HG03520 (cell line): ENCODE measurements around the gene CRKL.
"Not testable (repeated sequence)": the region's sequence is repeated elsewhere in the genome, so short reads cannot be mapped to it uniquely, and the experiment has no call there.

Source experiments
- ATAC-seq: cut with Tn5 transposase; IDR thresholded peaks from one replicate; pipeline ENCODE4 v1.9.1; 2021; ENCODE audit warnings: mild to moderate bottlenecking, moderate library complexity; ENCODE audit not compliant: unreplicated experiment

Gene CRKL, protein sequence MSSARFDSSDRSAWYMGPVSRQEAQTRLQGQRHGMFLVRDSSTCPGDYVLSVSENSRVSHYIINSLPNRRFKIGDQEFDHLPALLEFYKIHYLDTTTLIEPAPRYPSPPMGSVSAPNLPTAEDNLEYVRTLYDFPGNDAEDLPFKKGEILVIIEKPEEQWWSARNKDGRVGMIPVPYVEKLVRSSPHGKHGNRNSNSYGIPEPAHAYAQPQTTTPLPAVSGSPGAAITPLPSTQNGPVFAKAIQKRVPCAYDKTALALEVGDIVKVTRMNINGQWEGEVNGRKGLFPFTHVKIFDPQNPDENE

DNA sequence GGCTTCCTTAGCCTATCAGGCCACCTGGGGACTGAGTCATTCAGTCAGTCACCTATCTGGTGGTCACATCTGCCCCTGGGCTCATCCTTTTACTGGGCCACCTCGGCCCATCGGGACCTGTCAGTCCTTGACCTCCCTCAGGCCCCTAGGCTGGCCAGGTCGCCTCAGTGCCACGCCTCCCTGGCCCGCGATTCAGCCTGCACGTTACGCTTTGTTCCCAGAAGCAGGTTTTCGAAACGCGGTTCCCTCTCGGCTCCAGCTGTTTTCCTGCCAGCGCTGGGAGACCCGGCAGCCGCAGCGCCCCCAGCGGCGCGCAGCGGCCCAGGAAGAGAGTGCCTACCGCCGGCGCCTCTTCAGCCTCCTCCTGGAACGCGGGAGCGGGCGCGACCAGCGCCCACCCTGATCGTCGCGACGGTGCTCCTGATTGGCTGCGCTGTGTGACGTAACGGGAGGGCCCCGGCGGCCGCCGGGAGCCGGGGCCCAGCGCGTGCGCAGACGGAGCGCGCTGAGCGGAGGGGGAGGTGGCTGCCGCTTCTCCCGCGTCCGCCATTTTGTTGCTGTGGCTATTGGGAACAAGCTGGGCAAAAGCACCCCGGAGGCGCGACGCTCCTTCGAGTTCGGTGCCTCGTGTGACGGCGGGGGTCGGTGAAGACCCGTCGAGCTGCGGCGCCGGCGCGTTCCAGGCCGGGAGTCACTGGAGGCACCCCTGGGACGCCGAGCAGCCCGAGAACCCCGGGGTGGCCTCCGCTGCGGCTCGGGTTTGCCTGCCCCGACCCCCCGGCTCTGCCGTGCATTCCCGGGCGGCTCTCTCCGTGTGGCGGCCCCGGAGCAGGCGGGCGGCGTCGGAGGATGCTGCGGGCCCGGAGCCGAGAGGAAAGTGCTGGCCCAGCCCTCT lies at the start of gene CRKL:
Gene CRKL, plus strand, starts transcription at position 492 of the 895 bp plus-strand sequence. CDS start 528 bp downstream, outside the sequence.
- peak; percentile 91 for ATAC-seq

DNA sequence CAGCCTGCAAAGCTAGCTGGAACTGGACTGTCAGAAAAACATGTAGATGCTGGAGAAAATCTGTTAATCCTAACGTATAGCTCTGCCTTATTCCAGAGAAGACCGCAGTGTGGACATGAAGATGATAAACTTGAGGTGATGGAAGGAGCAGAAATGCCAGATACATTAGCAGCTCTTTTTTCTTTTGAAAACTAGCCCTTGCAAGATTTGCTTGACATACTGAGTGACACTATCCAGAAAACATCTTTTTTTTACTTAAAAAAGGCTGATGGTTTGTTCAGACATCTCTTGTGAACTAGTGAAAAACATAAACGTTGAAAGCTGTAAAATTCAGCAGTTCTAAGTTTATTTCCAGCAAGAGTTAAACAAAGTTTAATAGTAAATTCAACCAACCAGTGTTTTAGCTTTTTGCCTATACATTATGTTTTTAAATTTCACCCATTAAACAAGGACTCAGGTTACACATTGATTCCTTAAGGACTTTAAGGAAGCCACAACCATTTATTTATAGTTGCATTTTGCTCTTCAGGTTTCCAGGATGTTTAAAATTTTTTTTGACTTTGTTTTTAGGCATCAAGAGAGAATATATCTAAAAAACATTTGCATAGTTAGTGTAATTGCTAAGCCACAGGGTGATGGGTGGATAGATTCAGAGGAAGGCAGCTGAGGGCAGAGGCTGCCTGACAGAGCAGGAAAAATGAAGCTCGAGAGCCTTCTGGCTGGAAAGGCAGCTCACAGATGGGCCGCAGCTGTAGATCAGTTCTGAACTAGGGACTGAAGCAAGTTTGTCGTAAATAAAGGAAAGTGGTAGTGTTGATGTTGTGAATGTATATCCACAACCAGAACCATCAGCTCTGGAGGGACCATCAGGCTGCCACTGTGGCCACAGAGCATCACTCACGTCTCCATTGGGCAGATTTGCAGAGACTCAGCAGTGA lies 48.9 kb upstream of the CRKL start:
- ATAC-seq = no peak

DNA sequence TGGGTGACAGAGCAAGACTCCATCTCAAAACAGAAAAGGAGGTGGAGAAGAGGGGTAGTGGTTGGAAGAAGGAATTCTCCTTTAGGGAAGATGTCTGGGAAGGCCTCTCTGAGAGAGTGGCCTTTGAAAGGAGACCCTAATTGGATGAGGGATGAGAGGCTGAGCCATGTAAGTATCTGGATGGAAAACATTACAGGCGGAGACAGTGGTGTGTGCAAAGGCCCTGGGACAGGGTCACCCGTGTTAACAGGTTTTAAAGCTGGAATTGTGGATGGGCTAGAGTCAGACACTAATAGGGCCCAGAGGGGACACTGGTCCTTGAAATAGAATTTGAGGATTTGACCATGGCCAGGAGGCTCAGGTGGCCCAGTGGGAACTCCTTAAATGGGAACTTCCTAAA lies 48.0 kb upstream of the CRKL start:
- ATAC-seq = no peak

DNA sequence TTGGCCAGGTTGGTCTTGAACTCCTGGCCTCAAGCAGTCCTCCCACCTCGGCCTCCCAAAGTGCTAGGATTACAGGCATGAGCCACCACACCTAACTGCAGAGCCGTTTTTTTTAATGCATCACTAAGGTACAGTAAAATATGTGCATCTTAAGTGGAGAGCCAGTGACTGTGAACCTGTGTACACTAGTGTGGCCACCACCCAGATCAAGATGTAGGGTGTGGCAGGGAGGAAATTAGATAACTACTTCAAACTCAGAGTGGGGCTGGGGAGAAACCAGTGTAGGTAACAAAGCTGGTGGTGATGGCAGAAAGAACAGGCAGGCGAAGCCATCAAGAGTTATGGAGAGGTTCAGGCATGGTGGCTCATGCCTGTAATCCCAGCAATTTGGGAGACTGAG lies 44.0 kb upstream of the CRKL start:
- no peak for ATAC-seq

DNA sequence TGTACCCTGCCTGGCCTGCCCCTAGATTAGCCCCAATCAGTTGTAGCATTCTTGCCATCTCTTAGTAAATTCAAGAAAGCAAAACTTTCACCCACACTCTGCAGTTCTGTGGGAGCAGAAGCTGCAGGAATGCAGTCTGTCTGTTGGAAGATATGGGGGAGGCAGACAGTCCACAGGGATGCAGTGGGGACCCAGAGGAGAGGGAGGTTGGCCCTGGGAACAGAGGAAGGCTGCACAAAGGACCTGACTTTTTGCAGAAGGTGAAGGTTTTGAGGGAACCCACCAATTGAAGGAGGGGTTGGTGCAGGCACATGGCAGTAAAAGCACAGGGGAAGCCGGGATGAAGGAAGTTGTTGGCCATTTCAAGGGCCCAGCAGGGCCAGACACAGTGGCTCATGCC lies 41.9 kb upstream of the CRKL start:
- no peak for ATAC-seq

DNA sequence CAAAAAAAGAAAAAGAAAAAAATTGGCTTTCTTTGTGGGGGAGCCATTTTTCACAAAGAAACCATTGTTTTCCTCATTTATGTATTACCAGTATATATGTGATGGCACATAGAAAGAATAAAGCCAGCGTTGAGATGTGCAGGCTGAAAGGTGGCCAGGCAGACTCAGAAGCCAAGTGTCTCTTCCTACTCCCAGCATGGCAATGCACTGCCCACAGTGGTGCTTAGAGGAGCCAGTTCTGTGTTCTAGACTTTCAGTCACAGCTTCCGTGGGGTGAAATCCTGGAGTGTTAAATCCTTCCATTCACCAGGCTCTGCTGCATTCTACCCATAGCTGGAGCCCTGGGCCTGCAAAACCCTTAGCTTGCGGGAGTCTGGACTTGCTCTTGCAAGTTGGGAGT lies 39.5 kb upstream of the CRKL start:
- no peak for ATAC-seq

DNA sequence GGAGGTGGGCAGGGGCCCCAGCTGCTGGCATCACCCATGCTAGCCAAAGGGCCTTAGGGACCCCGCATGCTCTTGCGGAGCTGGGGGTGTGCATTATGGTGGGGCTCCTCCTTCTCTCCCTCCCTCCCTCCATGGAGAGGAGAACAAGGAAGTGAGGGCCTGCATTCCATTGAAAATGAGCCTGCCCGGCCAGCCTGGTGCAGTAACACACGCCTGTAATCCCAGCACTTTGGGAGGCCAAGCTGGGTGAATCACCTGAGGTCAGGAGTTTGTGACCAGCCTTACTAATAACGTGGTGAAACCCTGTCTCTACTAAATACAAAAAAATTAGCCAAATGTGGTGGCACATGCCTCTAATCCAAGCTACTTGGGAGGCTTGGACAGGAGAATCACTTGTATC lies 36.0 kb upstream of the CRKL start:
- ATAC-seq = no peak

DNA sequence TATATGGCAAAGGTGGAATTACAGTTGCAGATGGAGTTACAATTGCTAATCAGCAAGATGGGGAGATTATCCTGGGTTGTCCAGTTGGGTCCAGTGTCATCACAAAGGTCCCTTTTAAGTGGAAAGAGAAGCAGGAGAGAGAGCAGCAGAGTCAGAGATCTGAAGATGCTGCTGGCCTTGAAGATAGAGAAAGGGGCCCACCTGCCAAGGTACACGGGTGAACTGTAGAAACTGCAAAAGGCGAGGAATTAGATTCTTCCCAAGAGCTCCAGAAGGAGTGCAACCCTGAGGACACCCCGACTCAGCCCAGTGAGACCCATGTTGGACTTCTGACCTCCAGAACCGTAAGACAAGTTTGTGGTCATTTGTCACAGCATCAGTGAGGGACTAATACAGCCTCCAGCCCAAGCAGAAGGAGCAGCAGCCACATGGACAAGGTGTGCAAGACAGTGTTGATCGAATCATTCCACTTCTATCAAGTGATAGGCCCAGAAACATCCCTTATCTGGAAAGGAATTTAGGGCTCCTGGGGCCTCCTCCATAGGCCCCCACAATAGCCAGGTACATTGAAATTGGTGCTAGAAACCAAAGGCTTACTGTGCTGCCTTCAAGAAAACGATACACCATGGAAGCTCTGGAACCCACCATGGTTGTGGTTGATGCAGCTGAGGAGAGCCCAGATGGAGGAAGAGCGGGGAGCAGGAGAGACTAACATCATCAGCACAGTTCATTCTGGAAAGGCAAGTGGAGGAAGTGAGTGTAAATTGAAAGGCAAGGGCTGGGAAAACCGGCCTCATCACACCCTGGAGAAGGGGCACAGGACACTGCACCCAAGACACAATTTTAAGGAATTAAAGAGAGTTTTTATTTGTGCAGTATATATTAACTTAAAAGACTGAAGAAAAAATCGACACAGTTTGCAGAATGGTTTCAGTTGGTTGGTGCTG lies 35.1 kb upstream of the CRKL start:
- no peak for ATAC-seq

DNA sequence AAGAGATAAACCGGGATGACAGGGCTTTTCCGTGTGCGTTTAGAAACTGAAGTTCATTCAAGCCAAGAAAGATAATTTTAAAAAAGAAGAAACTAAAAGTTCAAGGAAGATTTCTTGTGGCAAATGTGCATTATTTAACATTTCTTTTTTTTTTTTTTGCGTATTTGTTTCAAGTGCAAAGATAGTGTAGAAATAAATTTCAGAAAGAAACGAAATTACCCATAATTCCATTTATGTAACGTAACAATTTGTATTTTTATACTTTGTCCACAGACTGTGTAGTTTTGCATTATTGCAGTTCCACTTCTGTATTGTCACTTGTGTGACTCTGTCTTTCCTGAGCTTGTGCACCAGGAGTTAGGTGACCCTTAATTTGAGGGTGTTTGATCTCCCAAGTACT lies 34.4 kb upstream of the CRKL start:
- no peak for ATAC-seq

DNA sequence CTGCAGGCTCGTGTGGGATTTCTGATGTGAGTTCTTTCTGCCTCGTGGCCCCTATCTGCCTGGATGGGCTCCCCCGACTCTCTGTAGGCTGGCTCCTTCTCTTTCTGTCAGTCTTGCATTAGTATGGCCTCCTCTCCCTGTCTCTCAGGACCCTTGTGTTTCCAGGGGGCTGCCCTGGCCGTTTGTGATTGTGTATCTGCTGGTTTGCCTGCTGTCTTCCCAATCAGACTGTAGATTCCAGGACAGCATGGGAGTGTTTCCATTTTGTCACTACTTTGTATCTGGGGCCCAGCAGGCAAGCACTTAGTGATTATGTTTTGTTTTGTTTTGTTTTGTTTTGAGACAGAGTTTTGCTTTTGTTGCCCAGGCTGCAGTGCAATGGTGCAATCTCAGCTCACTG lies 32.8 kb upstream of the CRKL start:
- no peak for ATAC-seq

DNA sequence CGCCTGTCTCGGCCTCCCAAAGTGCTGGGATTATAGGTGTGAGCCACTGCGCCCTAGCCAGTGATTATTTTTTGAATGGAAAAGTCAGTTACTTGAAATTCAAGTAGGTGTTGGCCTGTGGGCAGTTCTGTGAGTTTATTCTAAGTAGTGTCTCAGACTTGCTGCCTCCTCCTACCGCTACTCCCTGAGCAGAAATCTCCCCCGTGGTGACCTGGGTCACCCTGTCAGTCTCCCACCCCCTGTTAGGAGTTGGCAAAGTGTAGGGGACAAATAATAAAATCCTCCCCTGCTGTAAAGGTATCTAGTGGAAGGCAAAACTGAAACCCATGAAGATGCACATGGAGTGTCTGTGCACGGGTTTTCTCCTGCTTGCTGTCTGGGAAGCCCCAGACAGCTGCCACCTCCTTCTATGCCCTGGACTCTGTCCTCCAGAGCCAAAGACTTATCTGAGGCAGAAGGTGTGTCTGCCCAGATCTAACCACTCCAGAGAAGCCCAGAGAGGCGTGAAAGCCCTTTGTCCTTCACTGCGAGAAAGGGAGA lies 32.1 kb upstream of the CRKL start:
- no peak for ATAC-seq

DNA sequence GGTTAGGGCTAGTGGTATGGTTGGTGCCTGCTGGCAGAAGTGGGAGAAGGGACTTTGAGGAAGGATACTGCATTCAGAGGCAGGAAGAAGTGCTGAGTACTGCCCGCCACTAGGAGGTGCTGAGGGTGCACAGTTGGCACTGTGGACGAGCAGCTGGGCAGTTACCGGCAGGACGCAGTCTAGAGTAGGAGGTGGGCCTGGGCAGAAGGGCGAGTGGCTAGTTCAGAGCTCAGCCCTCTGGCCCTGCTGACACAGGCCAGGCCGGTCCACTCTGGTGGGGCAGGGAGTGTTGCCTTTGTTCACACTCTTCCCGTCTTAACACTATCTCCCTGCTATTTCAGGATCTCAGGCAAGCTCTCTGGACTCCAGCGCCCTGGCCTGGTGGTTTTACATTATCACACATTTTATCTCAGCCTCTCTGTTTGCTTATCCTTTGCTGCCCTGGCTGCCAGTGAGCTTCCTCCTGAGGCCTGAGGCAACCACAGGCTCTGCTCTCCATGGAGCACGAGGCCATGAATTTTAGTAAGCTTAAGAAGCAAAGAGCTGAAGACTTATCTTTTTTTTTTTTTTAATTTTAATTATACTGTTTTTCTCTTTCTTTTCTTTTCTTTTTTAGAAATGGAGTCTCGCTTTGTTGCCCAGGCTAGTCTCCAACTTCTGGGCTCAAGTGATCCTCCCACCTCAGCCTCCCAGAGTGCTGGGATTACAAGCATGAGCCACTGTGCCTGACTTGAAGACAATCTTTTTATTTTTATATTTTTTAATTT lies 31.5 kb upstream of the CRKL start:
- ATAC-seq = no peak

DNA sequence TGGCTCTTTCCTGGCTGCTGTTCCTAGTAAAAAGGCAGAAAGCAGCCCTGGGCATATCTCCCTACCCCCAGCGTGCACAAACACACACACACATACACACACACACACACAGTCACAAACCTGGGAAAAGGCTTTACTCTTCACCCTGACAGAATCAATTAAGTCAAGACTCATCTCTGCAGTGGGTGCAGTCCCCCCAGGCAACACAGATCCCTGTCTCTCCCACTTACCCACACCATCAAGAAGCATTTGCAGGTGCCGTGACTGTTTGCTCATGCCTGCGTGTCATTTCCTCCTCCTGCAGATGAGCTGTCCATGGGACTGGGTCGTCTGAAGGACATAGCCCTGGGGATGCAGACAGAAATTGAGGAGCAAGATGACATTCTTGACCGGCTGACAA lies 29.8 kb upstream of the CRKL start:
- ATAC-seq = no peak

DNA sequence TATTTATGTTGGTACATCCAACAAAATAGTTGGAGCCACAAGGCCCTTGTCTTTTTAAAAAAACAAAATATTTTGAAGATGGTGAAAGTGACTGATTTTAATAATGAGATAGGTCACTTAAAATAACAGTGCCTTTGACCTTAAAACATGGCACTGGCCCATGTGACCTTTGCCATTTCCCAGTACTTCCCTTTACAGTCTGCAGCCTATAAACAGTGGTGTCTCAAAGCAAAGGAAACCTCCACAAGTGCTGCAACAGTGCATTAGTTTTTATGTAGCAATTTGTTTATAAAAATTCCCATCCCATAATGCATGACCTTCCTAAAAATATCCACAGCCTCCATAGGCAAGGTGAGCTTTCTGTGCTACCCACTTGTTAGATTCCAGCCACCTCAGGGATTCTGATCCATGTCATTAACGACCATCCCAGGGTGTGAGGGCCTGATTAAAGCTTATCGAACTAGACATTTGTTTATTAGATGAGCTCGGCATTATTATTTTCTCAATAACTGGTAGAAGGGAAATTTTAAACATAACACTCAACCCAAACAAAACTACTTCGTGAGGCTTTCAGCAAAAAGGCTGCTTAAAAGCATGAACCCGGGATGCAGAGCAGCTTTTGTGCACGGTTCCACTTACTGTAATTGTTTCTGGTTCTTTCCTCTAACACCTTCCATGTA lies 28.0 kb upstream of the CRKL start:
- no peak for ATAC-seq

DNA sequence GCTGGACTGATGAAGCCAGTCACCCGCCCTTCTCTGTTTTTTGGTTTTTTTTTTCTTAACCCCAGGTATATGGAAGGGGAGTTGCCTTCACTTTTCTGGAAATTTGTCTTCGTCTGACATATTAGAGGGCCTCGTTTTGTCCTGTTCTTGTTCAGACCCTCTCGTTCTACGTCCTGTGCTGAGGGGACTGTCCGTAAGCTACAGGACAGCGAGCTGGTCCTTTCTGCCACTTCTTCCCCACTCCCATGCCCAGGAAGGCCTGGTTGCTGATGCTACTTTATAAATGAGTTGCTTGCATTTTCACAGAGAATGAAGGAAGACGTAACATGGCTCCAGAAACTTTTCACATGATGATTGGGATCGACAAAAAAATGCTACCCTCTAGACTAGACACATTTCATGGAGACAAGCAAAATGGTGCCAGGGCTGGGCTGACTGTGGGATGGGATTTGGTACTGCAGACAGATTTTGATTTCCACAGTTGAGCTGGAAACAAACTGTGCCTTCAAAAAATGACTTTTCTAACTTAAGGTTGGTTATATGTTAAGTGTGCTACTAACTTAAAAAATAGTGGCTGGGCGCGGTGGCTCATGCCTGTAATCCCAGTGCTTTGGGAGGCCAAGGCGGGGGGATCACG lies 27.2 kb upstream of the CRKL start:
- ATAC-seq = no peak

DNA sequence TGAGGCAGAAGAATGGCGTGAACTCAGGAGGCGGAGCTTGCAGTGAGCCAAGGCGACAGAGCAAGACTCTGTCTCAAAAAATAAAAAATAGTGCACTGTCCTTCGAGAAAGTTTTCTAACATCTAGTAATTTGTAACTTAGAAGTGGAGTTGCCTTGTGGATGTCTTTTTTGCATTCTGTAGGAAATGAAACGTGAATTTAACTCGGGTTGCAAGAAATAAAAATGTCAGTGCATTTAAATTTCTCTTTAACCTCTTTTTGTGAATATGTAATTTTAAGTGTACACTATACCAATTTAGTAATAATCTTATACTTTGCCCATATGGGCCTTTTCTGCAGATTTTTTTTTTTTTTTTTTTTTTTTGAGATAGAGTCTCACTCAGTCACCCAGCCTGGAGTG lies 26.2 kb upstream of the CRKL start:
- no peak for ATAC-seq

DNA sequence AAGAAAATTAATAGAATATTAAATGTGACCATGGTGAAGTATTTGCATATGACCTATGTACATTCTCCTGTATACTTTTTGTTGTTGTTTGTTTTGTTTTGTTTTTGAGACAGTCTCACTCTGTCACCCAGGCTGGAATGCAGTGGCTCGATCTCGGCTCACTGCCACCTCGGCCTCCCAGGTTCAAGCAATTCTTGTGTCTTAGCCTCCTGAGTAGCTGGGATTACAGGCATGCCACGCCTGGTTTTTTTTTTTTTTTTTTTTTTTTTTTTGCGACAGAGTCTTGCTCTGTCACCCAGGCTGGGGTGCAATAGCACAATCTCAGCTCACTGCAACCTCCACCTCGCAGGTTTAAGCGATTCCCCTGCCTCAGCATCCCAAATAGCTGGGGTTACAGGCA lies 19.5 kb upstream of the CRKL start:
- not testable (repeated sequence) for ATAC-seq

DNA sequence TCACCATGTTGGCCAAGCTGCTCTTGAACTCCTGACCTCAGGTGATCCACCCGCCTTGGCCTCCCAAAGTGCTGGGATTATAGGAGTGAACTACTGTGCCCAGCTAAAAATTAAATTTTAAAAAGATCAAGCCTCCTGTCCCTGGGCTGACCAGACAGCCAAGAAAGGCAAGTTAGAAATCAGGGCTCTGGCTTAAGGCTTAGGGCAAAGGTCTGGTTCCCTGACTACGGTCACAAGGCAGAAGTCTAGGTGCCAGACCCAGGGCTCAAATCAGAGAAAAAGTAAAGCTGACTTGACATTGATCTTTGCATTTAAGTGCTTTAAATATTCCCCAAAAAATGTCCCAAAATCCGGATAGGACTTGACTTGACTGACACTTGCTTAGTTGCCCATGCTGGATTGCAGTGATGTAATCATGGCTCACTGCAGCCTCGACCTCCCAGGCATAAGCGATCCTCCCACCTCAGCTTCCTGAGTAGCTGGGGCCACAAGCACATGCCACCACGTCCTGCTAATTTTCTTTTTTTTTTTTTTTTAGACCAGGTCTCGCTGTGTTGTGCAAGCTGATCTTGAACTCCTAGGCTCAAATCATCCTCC lies 17.3 kb upstream of the CRKL start:
- ATAC-seq = no peak
